Coronary artery (tissue), 2 donors: Measurements from ENCODE around the gene LEAP2.

Source experiments
- DNase-seq: peaks from one replicate; pipeline ENCODE4 v3.0.0-alpha.2; 2017; ENCODE audit warnings: low spot score
- H3K27ac ChIP-seq, 2 donors: fragments of 200-600 bp; sonication (generic); one replicate each; pipeline ENCODE4 v1.5.1; 2016 to 2019
- H3K4me3 ChIP-seq: fragments of 200-600 bp; sonication (generic); 2 replicates; pipeline ENCODE4 v1.5.1; 2016; ENCODE audit warnings: mild to moderate bottlenecking, moderate library complexity
- CTCF ChIP-seq: fragments of 200-600 bp; sonication (generic); IDR thresholded peaks from one replicate; pipeline ENCODE4 v1.5.1; 2019; ENCODE audit warnings: antibody characterized with exemption

Gene LEAP2

DNA sequence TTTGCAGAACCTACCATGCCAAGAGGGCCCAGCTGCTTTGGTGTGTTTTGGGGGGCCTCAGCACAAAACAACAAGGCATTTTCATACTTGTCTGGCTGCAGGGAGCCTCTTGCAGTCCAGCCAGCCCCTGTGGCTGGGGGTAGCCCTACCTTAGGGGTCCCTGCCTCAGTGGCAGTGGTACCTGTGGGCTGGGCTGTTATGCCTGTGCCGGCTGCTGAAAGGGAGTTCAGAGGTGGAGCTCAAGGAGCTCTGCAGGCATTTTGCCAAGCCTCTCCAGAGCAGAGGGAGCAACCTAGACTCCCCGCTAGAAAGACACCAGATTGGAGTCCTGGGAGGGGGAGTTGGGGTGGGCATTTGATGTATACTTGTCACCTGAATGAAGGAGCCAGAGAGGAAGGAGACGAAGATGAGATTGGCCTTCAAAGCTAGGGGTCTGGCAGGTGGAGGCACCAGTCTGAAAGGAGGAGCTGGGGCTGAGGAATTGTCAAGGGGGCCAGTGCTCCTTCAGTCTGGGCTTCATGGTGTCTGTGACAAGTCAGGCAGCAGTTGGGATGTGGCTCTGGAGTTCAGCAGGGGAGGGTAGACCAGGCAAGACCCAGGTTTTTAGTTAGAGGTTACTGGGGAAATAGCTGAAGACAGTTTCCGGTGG, 44.5 kb upstream of the LEAP2 start:
- TF ChIP-seq CTCF, result no peak
- H3K4me3 ChIP-seq, result peak overlapping the region; percentile 85
- H3K27ac ChIP-seq, result no peak overlapping the region
- no peak for DNase-seq

- H3K4me3 ChIP-seq, result peak overlapping the region; percentile 85
- DNase-seq, result no peak
- peak; percentile 88 for TF ChIP-seq CTCF
- peak overlapping the region; percentile 21 to 79 for H3K27ac ChIP-seq
These were observed 43.6 kb upstream of the LEAP2 start for GRCh38 chr5:132829742-132830435.

- H3K4me3 ChIP-seq, result peak within 1 kb of the TSS; percentile 85
- DNase-seq, result no peak
- peak within 1 kb of the TSS; percentile 21 to 79 for H3K27ac ChIP-seq
- no peak for TF ChIP-seq CTCF
These were observed 42.9 kb upstream of the LEAP2 start, which contains the start of gene SHROOM1 for GRCh38 chr5:132830436-132831094. TSS of gene SHROOM1 (minus strand) at chr5:132830647. CDS start at chr5:132826140, 4,507 bp downstream.

GRCh38 chr5:132831095-132831860, 42.2 kb upstream of the LEAP2 start:
- Histone ChIP-seq H3K27ac (peak overlapping the region in 1 of 2 donors; percentile 79), H3K4me3 (peak overlapping the region; percentile 85)
- no peak for DNase-seq
- no peak for TF ChIP-seq CTCF

DNA sequence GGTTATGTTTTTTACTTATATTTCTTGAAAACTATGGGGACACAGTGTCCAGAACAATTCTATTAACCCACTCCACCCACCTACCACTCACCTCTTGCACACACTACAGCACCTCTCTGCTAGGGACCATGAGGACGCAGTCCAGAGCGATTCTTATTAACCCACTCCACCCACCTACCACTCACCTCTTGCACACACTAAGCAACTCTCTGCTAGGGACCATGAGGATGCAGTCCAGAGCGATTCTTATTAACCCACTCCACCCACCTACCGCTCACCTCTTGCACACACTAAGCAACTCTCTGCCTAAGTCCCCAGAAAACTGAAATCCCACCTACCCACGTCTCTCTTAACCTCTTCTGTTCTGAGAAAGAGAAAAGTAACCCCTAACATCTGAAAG, 40.9 kb upstream of the LEAP2 start:
- no peak overlapping the region for H3K27ac ChIP-seq
- TF ChIP-seq CTCF, result no peak

GRCh38 chr5:132834057-132834456, 39.4 kb upstream of the LEAP2 start:
- no peak for DNase-seq
- TF ChIP-seq CTCF, result no peak
- Histone ChIP-seq H3K27ac (no peak overlapping the region), H3K4me3 (no peak overlapping the region)

More for the DNA sequence above, 40.9 kb upstream of the LEAP2 start:
- no peak overlapping the region for H3K4me3 ChIP-seq
- DNase-seq, result no peak
